DMS153 treated with DMSO at 0.1 percent for 48 hours (cell line): ENCODE data around the gene RNASET2.
"Not testable (repeated sequence)": the region's sequence is repeated elsewhere in the genome, so short reads cannot be mapped to it uniquely, and the experiment has no call there.

Experiments
- DNase-seq: peaks from one replicate; lab custom pipeline; 2025; ENCODE audit not compliant: unreplicated experiment; lab: John Stamatoyannopoulos, UW

RNASET2 gene

GRCh38 chr6:166948724-166949123, 7.6 kb downstream of the RNASET2 start:
- DNase-seq = not testable (repeated sequence)

- no peak for DNase-seq
Measured at GRCh38 chr6:166947251-166947650, 9.1 kb downstream of the RNASET2 start.

- DNase-seq = no peak
Measured at GRCh38 chr6:166946125-166946524, 10.2 kb downstream of the RNASET2 start.

GRCh38 chr6:166944666-166945256, 11.6 kb downstream of the RNASET2 start:
- DNase-seq = no peak

GRCh38 chr6:166942393-166943168, 13.8 kb downstream of the RNASET2 start:
- no peak for DNase-seq

- no peak for DNase-seq
Measured at GRCh38 chr6:166940643-166941068, 15.7 kb downstream of the RNASET2 start.

- no peak for DNase-seq
Measured at GRCh38 chr6:166939894-166940293, 16.5 kb downstream of the RNASET2 start.

GRCh38 chr6:166939345-166939744, 17.0 kb downstream of the RNASET2 start:
- no peak for DNase-seq

- DNase-seq = no peak
Measured at GRCh38 chr6:166938704-166939103, 17.6 kb downstream of the RNASET2 start.

- no peak for DNase-seq
Measured at GRCh38 chr6:166938150-166938549, 18.2 kb downstream of the RNASET2 start.

- no peak for DNase-seq
Measured at GRCh38 chr6:166937746-166938145, 18.6 kb downstream of the RNASET2 start.

GRCh38 chr6:166936079-166936787, 20.1 kb downstream of the RNASET2 start:
- no peak for DNase-seq

- no peak for DNase-seq
Measured at GRCh38 chr6:166935353-166935752, 21.0 kb downstream of the RNASET2 start.

- DNase-seq = no peak
Measured at GRCh38 chr6:166934174-166934573, 22.2 kb downstream of the RNASET2 start.

- no peak for DNase-seq
Measured at GRCh38 chr6:166933396-166933795, 23.0 kb downstream of the RNASET2 start.

GRCh38 chr6:166932616-166933015, 23.7 kb downstream of the RNASET2 start:
- DNase-seq = no peak

GRCh38 chr6:166932116-166932515, 24.2 kb downstream of the RNASET2 start:
- DNase-seq = no peak

GRCh38 chr6:166931426-166931970, 24.9 kb downstream of the RNASET2 start:
- no peak for DNase-seq

- no peak for DNase-seq
Measured at GRCh38 chr6:166930354-166930891, 25.9 kb downstream of the RNASET2 start.

GRCh38 chr6:166929542-166930189, 26.7 kb downstream of the RNASET2 start:
- no peak for DNase-seq
